Measurements from ENCODE around the gene RELB.

The RELB gene

DNA sequence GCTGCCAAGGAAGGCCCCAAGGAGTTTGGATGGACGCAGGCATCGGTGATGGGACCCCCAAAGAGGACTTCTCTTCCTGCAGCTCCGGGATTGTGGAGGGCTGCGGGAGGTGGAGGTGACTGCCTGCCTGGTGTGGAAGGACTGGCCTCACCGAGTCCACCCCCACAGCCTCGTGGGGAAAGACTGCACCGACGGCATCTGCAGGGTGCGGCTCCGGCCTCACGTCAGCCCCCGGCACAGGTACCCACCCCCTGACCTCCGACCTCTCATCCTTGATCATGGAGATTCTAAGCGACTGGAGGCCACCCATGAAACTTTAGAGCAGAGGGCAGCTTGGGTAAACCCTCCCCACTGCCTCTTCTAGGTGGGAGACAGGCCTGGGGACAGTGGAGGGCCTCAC, 20.7 kb downstream of the RELB start:
- no peak for DNase-seq (ENCODE audit: low spot score)

DNA sequence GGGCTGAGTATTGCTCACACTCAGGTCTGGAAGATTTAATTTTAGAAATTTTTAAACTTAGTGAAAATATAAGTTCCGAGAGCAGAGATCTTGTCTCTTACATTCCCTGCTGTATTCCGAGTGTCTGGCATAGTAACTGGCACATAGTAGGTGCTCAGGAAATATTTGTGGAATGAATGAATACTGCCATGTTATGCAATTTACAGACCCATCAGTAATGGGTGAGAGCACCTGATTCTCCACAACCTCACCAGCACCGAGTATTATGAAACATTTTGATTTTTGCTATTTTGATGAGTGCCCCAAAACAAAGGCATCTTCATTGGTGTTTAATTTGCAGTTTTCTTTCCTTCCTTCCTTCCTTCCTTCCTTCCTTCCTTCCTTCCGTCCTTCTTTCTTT, 21.8 kb downstream of the RELB start:
- DNase-seq (ENCODE audit: low spot score), result no peak

DNA sequence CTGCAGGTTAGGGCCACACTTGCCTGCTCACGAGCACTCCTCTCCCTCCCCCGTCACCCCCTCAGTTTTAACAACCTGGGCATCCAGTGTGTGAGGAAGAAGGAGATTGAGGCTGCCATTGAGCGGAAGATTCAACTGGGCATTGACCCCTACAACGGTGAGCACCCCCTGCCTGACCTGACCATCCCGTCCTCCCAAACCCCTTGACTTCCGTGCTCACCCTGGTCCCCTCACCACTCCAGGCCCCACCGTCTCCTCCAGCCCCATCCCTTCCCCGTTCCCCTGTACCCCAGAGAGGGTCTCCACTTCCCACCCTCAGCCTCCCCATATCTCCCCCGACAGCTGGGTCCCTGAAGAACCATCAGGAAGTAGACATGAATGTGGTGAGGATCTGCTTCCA, 24.0 kb downstream of the RELB start:
- no peak for DNase-seq (ENCODE audit: low spot score)

DNA sequence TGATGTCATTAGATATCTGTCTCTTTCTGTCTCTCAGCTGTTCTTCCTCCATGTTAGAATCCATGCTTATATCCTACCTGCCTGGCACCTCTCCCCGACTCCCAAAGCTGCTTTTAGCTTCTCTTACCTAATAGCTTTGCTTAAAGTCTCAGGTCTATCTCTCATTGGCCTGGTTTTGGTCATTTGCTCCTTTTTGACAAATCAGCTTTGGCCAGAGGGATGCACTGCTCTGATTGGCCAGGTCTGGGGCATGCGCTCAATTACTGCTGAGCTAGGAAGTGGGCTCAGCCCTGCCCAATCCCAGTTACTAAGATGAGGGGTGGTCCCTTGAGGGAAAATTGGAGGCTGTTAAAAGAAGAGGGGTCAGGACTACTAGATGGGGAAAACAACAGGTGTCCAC, 26.1 kb downstream of the RELB start:
- DNase-seq (ENCODE audit: low spot score), result no peak

DNA sequence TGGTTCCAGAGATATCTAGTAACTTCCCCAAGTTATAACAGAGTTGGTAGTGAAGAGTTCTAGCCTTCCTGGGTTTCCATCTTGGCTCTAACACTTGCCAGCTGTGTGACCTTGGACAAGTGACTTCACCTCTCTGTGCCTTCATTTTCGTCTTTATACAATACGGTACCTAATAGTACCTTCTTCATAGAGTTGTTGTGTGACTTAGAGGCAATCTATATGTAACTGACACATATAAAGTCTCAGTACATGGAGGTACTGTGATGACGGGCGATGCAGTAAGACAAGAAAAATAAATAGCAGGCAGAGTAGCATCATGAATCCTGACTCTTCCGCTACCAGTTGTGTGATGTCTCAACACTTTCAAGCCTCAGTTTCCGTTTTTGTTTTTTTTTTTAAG, 29.6 kb downstream of the RELB start:
- DNase-seq (ENCODE audit: low spot score), result no peak

DNA sequence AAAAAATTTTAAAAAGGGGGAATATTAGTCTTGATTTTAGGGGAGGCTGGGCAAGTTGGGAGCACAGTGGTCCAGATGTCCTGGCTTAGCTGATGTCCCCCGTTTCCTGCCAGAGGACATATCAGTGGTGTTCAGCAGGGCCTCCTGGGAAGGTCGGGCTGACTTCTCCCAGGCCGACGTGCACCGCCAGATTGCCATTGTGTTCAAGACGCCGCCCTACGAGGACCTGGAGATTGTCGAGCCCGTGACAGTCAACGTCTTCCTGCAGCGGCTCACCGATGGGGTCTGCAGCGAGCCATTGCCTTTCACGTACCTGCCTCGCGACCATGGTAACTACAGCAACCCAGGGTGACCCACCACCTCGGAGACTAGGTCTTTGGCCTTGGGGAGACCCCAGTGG, 31.2 kb downstream of the RELB start:
- DNase-seq (ENCODE audit: low spot score), result no peak

DNA sequence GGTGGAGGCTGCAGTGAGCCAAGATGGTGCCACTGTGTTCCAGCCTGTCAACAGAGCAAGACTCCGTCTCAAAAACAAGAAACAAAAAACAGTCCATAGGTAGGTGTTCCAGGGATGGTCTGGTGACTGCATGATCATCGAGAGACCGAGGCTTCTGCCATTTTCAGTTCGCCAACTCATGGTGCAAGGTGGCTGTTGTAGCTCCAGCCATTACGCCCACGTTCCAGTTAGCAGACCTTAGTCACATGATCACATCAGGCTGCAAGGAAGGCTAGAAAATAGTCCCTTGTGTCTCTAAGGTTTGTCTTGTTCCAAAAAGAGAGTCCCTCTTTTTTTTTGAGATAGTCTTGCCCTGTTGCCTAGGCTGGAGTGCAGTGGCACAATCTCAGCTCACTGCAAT, 34.5 kb downstream of the RELB start:
- DNase-seq (ENCODE audit: low spot score), result no peak

DNA sequence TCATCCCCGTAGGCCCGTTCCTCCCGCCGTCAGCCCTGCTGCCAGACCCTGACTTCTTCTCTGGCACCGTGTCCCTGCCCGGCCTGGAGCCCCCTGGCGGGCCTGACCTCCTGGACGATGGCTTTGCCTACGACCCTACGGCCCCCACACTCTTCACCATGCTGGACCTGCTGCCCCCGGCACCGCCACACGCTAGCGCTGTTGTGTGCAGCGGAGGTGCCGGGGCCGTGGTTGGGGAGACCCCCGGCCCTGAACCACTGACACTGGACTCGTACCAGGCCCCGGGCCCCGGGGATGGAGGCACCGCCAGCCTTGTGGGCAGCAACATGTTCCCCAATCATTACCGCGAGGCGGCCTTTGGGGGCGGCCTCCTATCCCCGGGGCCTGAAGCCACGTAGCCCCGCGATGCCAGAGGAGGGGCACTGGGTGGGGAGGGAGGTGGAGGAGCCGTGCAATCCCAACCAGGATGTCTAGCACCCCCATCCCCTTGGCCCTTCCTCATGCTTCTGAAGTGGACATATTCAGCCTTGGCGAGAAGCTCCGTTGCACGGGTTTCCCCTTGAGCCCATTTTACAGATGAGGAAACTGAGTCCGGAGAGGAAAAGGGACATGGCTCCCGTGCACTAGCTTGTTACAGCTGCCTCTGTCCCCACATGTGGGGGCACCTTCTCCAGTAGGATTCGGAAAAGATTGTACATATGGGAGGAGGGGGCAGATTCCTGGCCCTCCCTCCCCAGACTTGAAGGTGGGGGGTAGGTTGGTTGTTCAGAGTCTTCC, 36.3 kb downstream of the RELB start:
- DNase-seq (ENCODE audit: low spot score), result no peak

DNA sequence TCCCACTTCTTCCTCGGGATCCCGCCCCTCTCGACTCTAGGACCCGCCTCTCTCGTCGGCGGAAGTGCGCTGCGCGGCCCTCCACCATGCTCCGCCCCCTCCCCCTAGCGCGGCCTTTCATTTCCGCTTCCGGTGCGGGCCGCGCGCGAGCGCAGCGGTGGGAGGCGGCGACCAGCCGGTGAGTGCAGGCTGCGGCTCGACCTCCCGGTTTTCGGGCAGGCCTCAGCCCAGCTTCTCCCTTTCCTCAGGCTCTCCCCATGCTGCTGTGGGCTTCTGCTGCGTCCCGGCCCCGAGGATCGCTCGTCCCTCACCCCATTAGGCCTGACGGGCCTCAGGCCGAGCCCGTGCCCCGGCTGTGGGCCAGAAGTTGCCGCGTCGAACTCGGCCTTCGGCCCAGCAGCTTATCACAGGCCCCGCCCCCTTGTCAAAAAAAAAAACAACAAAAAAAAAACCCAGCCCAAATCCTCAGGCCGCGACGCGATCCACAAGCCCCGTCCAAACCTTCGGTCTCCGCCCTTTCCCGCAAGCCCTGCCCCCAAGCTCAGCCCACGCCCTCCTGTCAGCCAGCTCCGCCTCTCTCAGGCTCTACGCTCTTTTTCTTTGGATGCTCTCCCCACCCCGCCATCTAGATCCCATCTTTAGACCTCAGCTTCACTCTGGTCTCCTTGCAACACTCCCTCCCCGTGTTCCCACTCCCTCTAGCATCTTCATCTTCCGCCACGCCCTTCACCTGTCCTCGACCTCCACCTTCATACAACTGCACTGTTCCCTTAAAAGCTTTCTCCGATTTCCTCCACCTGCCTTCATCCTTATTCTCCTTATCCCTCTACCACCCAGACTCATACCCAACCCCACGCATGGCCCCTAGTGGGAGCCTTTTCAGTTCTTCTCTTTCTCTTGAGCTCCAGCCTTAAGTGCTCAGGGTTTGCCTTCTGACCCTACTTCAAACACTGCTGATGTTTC, 37.9 kb downstream of the RELB start, which contains the start of gene CLASRP:
TSS of gene CLASRP (plus strand) at position 115 of the 963 bp plus-strand sequence. CDS start 1,168 bp downstream, outside the sequence.
- peak; percentile 89 for DNase-seq (ENCODE audit: low spot score)

DNA sequence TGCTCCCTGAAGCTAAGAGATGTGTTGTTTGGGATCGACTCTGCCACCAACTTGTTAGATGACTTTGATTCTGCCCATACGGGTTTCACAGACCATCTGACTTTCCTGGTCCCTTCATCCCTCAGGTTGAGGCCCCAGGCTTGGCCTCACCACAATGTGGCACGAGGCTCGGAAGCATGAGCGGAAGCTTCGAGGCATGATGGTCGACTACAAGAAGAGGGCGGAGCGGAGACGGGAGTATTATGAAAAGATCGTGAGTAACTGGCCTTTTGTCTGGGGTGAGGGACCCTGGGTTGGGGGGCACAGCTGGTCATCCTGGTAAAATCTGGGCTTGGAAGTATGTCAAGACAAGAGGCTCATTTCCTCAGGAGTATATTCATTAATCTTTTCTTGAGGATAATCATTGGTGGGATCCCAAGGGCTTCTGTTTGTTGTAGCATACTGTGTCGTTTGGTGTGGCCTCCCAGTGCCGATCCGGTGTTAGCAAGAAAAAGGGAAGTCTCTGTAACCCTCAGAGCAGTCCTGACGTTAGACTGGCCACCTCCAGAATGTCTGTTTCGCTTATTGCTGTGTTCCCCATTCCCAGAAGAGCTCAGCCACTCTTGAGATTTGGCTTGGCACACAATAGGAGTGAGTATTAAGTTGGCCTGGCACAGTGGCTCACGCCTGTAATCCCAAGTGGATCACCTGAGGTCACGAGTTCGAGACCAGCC, 39.0 kb downstream of the RELB start:
- DNase-seq (ENCODE audit: low spot score), result no peak

DNA sequence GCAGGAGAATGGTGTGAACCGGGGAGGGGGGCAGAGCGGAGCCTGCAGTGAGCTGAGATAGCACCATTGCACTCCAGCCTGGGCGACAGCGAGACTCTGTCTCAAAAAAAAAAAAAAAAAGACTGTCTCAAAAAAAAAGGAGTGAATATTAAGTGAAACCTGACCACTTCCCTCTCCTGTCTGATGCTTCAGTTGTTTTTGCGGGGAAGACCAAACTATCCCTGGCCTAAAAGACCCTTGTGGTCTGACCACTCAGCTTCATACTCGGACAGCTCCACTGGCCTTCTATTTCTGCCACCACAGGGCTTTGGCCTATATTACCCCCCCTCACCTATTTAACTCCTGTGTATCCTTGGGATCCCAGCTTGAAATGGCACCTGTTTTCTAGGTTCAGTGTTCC, 39.9 kb downstream of the RELB start:
- no peak for DNase-seq (ENCODE audit: low spot score)

DNA sequence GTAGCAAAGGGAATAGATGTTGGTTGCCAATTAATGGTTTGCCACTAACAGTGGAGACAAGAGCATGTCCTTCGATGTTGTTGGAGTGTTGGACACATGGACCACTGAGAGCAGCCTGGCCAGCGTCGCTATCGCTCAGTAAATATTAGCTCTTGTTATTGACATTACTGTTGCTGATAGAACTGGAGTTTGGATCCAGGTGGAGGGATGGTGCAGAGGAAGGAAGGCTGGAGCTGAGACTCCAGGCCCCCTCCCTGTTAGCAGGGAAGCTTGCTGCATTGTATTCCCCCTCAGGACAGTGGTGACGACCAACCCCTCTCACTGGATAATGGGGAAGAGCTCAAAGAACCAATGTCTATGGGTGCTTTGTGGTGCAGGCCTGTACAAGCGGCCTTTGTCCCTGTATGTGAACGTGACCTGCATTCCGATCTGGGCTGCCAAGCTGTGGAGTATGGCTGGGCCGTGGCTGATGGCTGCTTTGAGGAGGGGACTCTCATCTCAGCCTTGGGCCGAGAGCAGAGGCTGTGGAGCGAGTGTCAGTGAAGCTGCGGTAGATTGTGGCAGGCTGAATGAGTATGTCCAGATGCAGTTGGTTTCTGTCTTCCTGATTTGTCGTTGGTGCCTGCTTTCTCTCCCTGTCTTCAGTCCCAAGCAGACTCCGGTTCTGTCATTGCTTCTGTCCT, 44.5 kb downstream of the RELB start:
- no peak for DNase-seq (ENCODE audit: low spot score)

DNA sequence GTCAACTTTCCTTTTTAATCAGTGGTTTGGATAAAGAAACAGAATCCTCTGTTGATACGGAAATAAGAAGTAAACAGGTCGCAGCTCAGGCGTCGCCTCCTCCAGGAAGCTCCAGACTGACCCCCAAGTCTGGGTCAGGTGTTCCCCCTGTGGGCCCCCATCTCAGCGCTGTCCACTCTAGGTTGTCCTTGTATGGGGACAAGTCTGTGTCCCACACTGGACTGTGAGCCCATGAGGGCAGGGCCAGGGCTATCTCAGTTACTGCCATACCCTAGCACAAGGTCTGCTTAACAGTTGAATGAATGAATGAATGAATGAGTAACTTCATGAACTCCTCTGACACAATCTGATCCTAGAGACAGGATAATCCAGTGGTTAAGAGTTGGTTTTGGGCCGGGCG, 45.1 kb downstream of the RELB start:
- DNase-seq (ENCODE audit: low spot score), result no peak

DNA sequence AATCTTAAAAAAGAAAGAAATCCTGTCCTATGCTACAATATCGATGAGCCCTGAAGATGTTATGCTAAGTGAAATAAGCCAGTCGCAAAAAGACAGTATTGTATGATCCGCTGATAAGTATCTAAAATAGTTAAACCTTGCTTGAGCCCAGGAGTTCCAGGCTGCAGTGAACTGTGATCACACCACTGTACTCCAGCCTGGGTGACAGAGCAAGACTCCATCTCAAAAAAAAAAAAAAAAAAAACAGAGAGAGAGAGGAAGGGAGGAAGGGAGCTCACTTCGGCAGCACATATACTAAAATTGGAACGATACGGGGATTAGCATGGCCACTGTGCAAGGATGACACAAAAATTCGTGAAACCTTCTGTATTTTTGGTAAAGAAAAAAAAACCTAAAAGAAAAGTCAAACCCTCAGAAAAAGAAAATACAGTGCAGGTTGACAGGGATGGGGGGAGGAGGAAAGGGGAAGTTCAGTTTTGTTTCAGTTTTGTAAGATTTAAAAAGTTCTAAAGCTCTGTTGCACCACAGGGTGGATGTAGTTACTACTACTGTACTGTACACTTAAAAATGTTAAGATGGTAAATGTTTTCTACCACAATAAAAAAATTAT, 46.0 kb downstream of the RELB start:
- DNase-seq (ENCODE audit: low spot score), result no peak

DNA sequence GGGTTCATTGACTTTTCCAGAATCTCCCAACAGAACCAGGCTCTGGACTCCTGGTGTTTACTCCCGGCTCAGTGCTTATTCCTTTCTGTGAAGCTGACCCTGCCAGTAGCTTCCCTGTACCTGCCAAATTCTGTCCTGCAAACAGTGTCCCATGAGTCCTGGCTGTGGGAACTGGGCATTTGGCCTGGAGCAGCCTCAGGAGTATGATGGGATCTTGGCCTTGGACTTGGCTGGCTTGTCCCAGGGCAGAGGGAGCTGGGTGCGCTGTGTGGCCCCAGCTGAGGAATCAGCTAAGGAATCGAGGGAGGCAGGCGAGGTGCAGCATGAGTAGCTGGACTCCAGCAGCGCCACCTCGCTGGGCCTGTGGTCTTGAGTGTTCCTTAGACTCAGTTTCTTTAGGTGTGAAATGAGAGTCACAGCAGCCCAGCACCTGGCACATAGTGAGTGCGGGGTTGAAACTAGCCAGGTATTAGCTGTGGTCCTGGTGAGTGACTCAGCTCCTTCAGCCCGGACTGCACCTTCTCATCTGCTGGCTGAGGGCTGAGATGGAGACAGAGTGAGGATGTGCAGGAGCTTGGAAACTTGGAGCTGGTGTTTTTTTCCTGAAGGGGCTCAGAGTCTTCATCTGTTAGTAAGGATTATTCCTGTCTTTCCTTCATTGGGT, 47.9 kb downstream of the RELB start:
- DNase-seq (ENCODE audit: low spot score), result no peak

DNA sequence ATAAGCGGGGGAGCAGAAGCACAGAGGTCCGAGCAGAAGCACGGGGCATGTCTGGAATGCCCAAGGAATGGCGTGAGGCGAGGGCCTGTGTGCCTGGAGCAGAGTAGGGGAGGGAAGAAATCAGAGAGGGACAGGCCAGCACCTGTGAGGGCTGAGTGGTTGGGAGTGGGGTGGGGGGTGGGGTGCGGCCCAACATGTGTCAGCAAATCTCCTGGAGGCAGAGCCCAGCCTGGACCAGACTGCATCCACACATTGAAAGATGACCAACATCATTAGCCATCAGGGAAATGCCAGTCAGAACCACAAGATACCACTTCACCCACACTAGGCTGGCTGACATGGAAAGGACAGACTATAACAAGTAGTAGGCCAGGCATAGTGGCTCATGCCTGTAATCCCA, 48.8 kb downstream of the RELB start:
- DNase-seq (ENCODE audit: low spot score), result no peak

DNA sequence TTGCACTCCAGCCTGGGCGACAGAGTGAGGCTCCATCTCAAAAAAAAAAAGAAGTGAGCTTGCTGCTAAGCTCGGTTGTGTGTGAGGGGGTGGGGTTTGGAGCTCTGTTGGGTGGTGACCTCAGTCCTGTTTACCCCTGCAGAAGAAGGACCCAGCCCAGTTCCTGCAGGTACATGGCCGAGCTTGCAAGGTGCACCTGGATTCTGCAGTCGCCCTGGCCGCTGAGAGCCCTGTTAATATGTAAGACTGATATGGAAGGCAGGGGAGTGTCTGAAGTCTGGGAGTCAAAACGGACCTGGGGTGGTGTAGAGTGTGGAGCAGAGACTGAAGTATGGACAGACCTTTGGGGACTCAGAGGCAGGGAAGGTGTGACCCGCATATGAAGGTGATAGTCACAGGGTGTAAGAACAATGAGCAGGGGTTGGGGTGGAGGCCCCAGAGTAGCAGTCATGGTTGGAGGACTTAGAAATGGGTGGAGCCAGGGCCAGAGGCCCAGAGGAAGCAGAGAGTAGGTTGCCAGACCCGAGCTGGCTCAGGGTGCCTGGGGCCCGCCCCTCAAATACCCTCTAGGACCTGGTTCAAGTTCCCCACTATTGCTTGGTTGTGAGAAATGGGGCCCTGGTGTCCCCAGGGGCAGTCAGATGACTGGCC, 50.8 kb downstream of the RELB start:
- DNase-seq (ENCODE audit: low spot score), result no peak

DNA sequence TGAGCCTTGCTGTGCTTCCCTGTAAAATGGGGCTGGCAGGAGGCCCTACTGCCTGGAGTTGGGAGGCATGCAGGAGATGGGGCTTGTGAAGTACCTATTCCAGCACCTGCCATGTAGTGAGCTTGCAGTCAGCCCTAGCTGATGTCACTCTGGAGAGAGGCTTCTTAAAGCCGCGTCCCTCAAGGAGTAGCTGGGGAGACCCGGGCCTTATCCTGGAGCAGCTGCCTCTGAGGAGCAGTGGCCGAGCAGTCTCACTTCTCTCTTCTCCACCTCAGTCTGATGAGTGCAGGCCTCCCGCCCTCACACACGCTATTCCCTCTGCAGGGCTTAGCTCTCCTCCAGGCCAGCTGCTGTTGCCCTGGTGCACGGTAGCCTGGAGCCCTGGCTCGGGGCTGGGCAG, 55.6 kb downstream of the RELB start:
- no peak for DNase-seq (ENCODE audit: low spot score)

DNA sequence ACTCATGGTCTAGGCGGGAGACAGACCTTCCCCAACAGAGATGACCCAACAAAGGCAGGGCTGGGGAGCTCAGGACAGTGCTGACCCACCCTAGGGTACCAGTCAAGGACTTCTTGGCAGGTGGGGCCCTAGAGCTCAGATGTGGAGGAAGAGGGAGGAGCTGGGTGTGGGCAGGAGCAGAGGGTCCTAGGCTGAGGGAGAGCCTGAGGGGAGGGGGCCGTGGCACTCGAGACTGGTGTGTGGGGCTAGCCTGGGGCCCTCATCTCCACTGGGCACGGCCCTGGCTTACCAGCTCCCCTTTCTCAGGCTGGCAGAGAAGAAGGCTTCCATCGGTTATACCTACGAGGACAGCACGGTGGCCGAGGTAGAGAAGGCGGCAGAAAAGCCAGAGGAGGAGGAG, 56.2 kb downstream of the RELB start:
- no peak for DNase-seq (ENCODE audit: low spot score)

DNA sequence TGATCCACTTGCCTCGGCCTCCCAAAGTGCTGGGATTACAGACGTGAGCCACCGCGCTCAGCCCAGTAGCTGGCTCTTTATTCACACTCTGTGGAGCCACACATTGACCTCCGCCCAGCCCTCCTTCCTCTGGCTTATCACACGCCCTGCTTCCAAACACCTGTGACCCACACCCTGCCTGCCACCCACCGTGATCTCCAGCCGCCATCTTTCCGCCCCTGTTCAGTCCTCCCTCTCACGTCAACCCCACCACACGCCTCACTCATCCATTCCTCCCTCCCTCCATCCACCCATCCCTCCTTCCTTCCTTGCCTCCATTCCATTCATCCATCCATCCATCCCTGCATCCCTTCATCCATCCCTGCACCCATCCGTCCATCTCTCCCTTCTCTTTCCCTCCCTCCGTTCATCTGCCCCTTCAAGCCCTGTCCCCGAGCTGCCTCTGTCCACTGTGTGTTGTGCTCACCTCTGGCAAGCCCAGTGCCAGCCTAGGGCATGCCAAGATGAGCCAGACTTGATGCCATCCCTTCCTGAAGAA, 57.4 kb downstream of the RELB start:
- no peak for DNase-seq (ENCODE audit: low spot score)

All from RKO (cell line).